GM23248 (cell line): ENCODE measurements around the gene LIPT2. TPM values are rescaled to one million over a fixed set of nuclear protein-coding genes. Genes with fewer than 3 reads are reported as not detected.

Experiments
- DNase-seq: peaks from one replicate; pipeline ENCODE4 v3.0.0-alpha.2; 2015
- H2AFZ ChIP-seq: fragments of 200-600 bp; sonication (generic); 2 replicates; pipeline ENCODE4 v1.6.1; 2016; ENCODE audit warnings: antibody characterized with exemption
- H3F3A ChIP-seq: fragments of 200-600 bp; sonication (generic); 2 replicates; pipeline ENCODE4 v1.6.1; 2016; ENCODE audit warnings: mild to moderate bottlenecking, antibody characterized with exemption, mixed run types; ENCODE audit not compliant: insufficient read depth
- H3K27ac ChIP-seq: fragments of 200-600 bp; sonication (generic); 2 replicates; pipeline ENCODE4 v1.5.1; 2016; ENCODE audit warnings: mild to moderate bottlenecking
- H3K27me3 ChIP-seq: fragments of 200-600 bp; sonication (generic); replicated peaks from 2 replicates; pipeline ENCODE4 v1.6.1; 2016; ENCODE audit warnings: mild to moderate bottlenecking; ENCODE audit not compliant: insufficient read depth
- H3K36me3 ChIP-seq: fragments of 200-600 bp; sonication (generic); 2 replicates; pipeline ENCODE4 v1.6.1; 2016; ENCODE audit warnings: low read depth, mild to moderate bottlenecking
- H3K4me1 ChIP-seq: fragments of 200-600 bp; sonication (generic); 2 replicates; pipeline ENCODE4 v1.6.1; 2016; ENCODE audit warnings: mild to moderate bottlenecking; ENCODE audit not compliant: insufficient read depth
- H3K4me2 ChIP-seq: fragments of 200-600 bp; sonication (generic); one replicate; pipeline ENCODE4 v1.6.1; 2016; ENCODE audit warnings: mild to moderate bottlenecking; ENCODE audit not compliant: unreplicated experiment
- H3K4me3 ChIP-seq: fragments of 200-600 bp; sonication (generic); 2 replicates; pipeline ENCODE4 v1.5.1; 2016; ENCODE audit warnings: mild to moderate bottlenecking
- H3K79me2 ChIP-seq: fragments of 200-600 bp; sonication (generic); 2 replicates; pipeline ENCODE4 v1.6.1; 2016; ENCODE audit warnings: mild to moderate bottlenecking; ENCODE audit not compliant: insufficient read depth
- H3K9ac ChIP-seq: fragments of 200-600 bp; sonication (generic); 2 replicates; pipeline ENCODE4 v1.6.1; 2016; ENCODE audit warnings: mild to moderate bottlenecking
- H3K9me2 ChIP-seq: fragments of 200-600 bp; sonication (generic); 2 replicates; pipeline ENCODE4 v1.6.1; 2016; ENCODE audit warnings: mixed run types, mild to moderate bottlenecking, moderate library complexity; ENCODE audit not compliant: insufficient read depth
- H3K9me3 ChIP-seq: fragments of 200-600 bp; sonication (generic); one replicate; pipeline ENCODE4 v1.6.1; 2017; ENCODE audit warnings: low read depth
- H4K20me1 ChIP-seq: fragments of 200-600 bp; sonication (generic); 2 replicates; pipeline ENCODE4 v1.6.0; 2016; ENCODE audit not compliant: insufficient read depth
- EZH2 ChIP-seq: fragments of 200-600 bp; sonication (generic); IDR thresholded peaks from 2 replicates; pipeline ENCODE4 v1.6.1; 2018; ENCODE audit warnings: antibody characterized with exemption, mild to moderate bottlenecking; ENCODE audit not compliant: insufficient read depth, poor library complexity, severe bottlenecking
- EZH2phosphoT487 ChIP-seq: fragments of 200-600 bp; sonication (generic); IDR thresholded peaks from 2 replicates; pipeline ENCODE4 v1.6.1; 2018; ENCODE audit warnings: antibody characterized with exemption, moderate library complexity, mild to moderate bottlenecking, low read depth; ENCODE audit not compliant: insufficient read depth
- WGBS, 2 experiments: methylation state at CpG; one replicate each; pipeline ENCODE4 v1.1.6; 2015 to 2017; ENCODE audit warnings: low lambda C conversion rate in 2 of 2, low coverage in 1 of 2; ENCODE audit errors: missing lambda C conversion rate in 2 of 2; 5-methylcytosine and 5-hydroxymethylcytosine counted together
- in situ Hi-C: fragments of 300-500 bp; cut with MboI; formaldehyde crosslinking; loops from 2 replicates; pipeline ENCODE4 v1.15.0; 2020
- polyA plus RNA-seq: library from polyadenylated mRNA; unstranded; fragments of >200 nt; fragmentation: Nextera tagmentation; extraction: Ambion mirVana; gene quantifications from 2 replicates; pipeline ENCODE4 v1.2.1, GENCODE V29; 2016
- total RNA-seq: library from RNA; depleted of rRNA; stranded (reverse); fragments of >200 nt; shearing (Covaris generic); gene quantifications from 2 replicates; pipeline ENCODE4 v1.2.3, GENCODE V29; 2014

The LIPT2 gene
- total and polyA plus RNA-seq, 2 experiments from 2014 or later: 1.5 to 2.1 TPM

GRCh38 chr11:74487875-74488274 is 5.6 kb downstream of the LIPT2 start:
- Histone ChIP-seq H3K4me1 (no peaks in the 10 kb centered on the region), H3K27ac (no peak overlapping the region), H2AFZ (no peak overlapping the region), H3K27me3 (no peaks in the 10 kb centered on the region), H3K4me2 (no peak overlapping the region), H3K36me3 (no peaks in the 10 kb centered on the region), H3K9me3 (no peaks in the 10 kb centered on the region), H3K9ac (no peak overlapping the region), H4K20me1 (no peaks in the 10 kb centered on the region), H3K9me2 (no peaks in the 10 kb centered on the region), H3K79me2 (no peaks in the 10 kb centered on the region), H3K4me3 (no peak overlapping the region), H3F3A (no peaks in the 10 kb centered on the region)
- DNase-seq: no peak
- 33 to 42% methylated on average over 1 of the region's 1 CpG for WGBS, 2 experiments
- in situ Hi-C loops: no loop called here
- no peak for TF ChIP-seq EZH2
- no peak for TF ChIP-seq EZH2phosphoT487

GRCh38 chr11:74485868-74486267 is 7.7 kb downstream of the LIPT2 start:
- H3K9ac ChIP-seq: no peak overlapping the region
- no peak for DNase-seq
- no peaks in the 10 kb centered on the region for H3K9me2 ChIP-seq
- no peaks in the 10 kb centered on the region for H3K4me1 ChIP-seq
- no peak overlapping the region for H2AFZ ChIP-seq
- H3K36me3 ChIP-seq: no peaks in the 10 kb centered on the region
- in situ Hi-C loops: no loop called here
- no peak overlapping the region for H3K4me3 ChIP-seq
- H3K27ac ChIP-seq: no peak overlapping the region
- no peaks in the 10 kb centered on the region for H3K79me2 ChIP-seq
- H3F3A ChIP-seq: no peaks in the 10 kb centered on the region
- TF ChIP-seq EZH2: no peak
- TF ChIP-seq EZH2phosphoT487: no peak
- H3K9me3 ChIP-seq: no peaks in the 10 kb centered on the region
- H3K27me3 ChIP-seq: no peaks in the 10 kb centered on the region
- no peaks in the 10 kb centered on the region for H4K20me1 ChIP-seq
- 73 to 77% methylated on average over 2 of the region's 2 CpGs for WGBS, 2 experiments
- H3K4me2 ChIP-seq: no peak overlapping the region

- Histone ChIP-seq H3K9me2 (no peaks in the 10 kb centered on the region), H3F3A (no peaks in the 10 kb centered on the region), H3K4me1 (no peaks in the 10 kb centered on the region), H3K9me3 (no peaks in the 10 kb centered on the region), H4K20me1 (no peaks in the 10 kb centered on the region), H3K79me2 (no peaks in the 10 kb centered on the region), H3K27ac (no peak overlapping the region), H3K36me3 (no peaks in the 10 kb centered on the region), H2AFZ (no peak overlapping the region), H3K27me3 (no peaks in the 10 kb centered on the region), H3K4me3 (no peak overlapping the region), H3K4me2 (no peak overlapping the region), H3K9ac (no peak overlapping the region)
- DNase-seq: no peak
- TF ChIP-seq EZH2 (no peak), EZH2phosphoT487 (no peak)
- in situ Hi-C loops: no loop called here
- WGBS, 2 experiments: 41 to 42% methylated on average over 3 of the region's 3 CpGs
Observed at GRCh38 chr11:74480688-74481417, 12.7 kb downstream of the LIPT2 start.

- Histone ChIP-seq H3K79me2 (no peaks in the 10 kb centered on the region), H3K9me3 (no peaks in the 10 kb centered on the region), H3F3A (no peaks in the 10 kb centered on the region), H3K4me2 (no peak overlapping the region), H3K27me3 (no peaks in the 10 kb centered on the region), H3K27ac (no peak overlapping the region), H2AFZ (0 out of 2 replicates have a peak overlapping the region, but pooled peaks have one; percentile 10), H4K20me1 (no peaks in the 10 kb centered on the region), H3K4me3 (no peak overlapping the region), H3K36me3 (no peaks in the 10 kb centered on the region), H3K9me2 (no peaks in the 10 kb centered on the region), H3K4me1 (no peaks in the 10 kb centered on the region), H3K9ac (no peak overlapping the region)
- no peak for DNase-seq
- in situ Hi-C loops: no loop called here
- 3 to 13% methylated on average over 1 of the region's 1 CpG for WGBS, 2 experiments
- no peak for TF ChIP-seq EZH2phosphoT487
- TF ChIP-seq EZH2: no peak
Observed at GRCh38 chr11:74479732-74480123, 13.8 kb downstream of the LIPT2 start.
